Effector CD8-positive, alpha-beta T cell (primary cell): ENCODE measurements around the gene SERPINB8.

Source experiments
- DNase-seq: peaks from one replicate; lab custom pipeline; 2025; lab: John Stamatoyannopoulos, UW

SERPINB8 gene

GRCh38 chr18:64019922-64020756 is 50.3 kb downstream of the SERPINB8 start:
- no peak for DNase-seq

- no peak for DNase-seq
Measured at GRCh38 chr18:64026350-64026749, 56.5 kb downstream of the SERPINB8 start.

- DNase-seq: no peak
Measured at GRCh38 chr18:64027931-64028695, 58.2 kb downstream of the SERPINB8 start.

GRCh38 chr18:64029096-64029495 is 59.2 kb downstream of the SERPINB8 start:
- DNase-seq: no peak

- DNase-seq: no peak
Measured at GRCh38 chr18:64031411-64031810, 61.5 kb downstream of the SERPINB8 start.

GRCh38 chr18:64032312-64032711 is 62.4 kb downstream of the SERPINB8 start:
- DNase-seq: no peak

GRCh38 chr18:64037812-64038414 is 68.0 kb downstream of the SERPINB8 start:
- DNase-seq: no peak
